Vagina (tissue), 2 donors: Measurements from ENCODE around the gene NELL1.

ENCODE experiments used
- CTCF ChIP-seq, 3 experiments: fragments of 450-650 bp in 2 of 3; fragments of 200-600 bp in 1 of 3; sonication (generic) in 1 of 3; IDR thresholded peaks; one replicate each; pipeline ENCODE4 v1.5.1; 2017 to 2019; ENCODE audit warnings: antibody characterized with exemption in 3 of 3, mild to moderate bottlenecking in 2 of 3, moderate library complexity in 2 of 3
- POLR2A ChIP-seq, 2 donors: fragments of 450-650 bp; IDR thresholded peaks; one replicate each; pipeline ENCODE4 v1.6.1; 2017; ENCODE audit warnings: antibody characterized with exemption in 2 of 2, mild to moderate bottlenecking in 2 of 2, moderate library complexity in 2 of 2
- POLR2AphosphoS5 ChIP-seq, 2 donors: sonication (generic); formaldehyde crosslinking; IDR thresholded peaks; one replicate each; pipeline ENCODE4 v1.9.0; 2017; ENCODE audit warnings: antibody characterized with exemption in 2 of 2, mild to moderate bottlenecking in 2 of 2, low read depth in 1 of 2; ENCODE audit not compliant: insufficient read depth in 1 of 2

GRCh38 chr11:20912922-20913512, 243.6 kb downstream of the NELL1 start:
- TF ChIP-seq CTCF (IDR thresholded peaks at IDR 0.05) (no peak), POLR2AphosphoS5 (IDR thresholded peaks at IDR 0.05; ENCODE audit: insufficient read depth in 1 of 2, low read depth in 1 of 2) (no peak), POLR2A (IDR thresholded peaks at IDR 0.05) (no peak)
